Measurements from ENCODE around the gene SLC41A3. TPM values are rescaled to one million over a fixed set of nuclear protein-coding genes. Genes with fewer than 3 reads are reported as not detected.

The SLC41A3 gene
- total and polyA plus RNA-seq, 2 of the 8 experiments (the other 6 are each of a cell fraction or from before 2014, with no cell fraction given), result 30.2 to 56.4 TPM

DNA sequence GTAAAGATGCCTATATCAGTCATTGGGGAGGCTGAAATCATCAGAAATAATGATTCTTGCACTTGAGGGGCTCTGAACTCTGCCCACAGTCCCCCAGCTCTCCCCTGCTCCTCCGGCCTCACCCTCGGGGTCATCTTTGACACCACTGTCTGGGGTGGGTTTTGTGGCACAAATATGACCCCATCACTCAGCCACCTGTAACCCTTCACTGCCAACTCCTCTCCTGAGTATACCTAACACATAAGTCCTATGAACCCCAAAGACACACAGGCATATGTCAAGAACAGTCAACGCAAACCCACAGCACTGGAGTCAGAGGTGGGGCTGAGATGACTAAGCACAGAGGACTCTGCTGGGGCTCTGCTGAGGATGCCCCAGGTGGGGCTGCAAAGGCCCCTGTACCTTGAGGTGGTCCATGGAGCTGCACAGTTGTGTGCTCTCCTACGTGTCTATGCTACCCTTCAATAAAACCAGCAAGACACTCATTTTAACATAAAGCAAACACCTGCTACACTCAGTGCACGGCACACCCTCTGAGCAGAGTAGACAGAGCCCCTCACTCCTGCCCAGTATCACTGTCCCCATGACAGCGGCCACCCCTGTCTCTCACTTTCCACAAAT is 29.9 kb downstream of the SLC41A3 start (continued):
- TF ChIP-seq, protein P1, sequence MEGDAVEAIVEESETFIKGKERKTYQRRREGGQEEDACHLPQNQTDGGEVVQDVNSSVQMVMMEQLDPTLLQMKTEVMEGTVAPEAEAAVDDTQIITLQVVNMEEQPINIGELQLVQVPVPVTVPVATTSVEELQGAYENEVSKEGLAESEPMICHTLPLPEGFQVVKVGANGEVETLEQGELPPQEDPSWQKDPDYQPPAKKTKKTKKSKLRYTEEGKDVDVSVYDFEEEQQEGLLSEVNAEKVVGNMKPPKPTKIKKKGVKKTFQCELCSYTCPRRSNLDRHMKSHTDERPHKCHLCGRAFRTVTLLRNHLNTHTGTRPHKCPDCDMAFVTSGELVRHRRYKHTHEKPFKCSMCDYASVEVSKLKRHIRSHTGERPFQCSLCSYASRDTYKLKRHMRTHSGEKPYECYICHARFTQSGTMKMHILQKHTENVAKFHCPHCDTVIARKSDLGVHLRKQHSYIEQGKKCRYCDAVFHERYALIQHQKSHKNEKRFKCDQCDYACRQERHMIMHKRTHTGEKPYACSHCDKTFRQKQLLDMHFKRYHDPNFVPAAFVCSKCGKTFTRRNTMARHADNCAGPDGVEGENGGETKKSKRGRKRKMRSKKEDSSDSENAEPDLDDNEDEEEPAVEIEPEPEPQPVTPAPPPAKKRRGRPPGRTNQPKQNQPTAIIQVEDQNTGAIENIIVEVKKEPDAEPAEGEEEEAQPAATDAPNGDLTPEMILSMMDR (IDR thresholded peaks at IDR 0.05; ENCODE audit: control extremely low read depth in 1 of 3, insufficient read depth in 1 of 3, low read depth in 1 of 3, low read length in 3 of 3), result no peak
- TF ChIP-seq, protein P2, sequence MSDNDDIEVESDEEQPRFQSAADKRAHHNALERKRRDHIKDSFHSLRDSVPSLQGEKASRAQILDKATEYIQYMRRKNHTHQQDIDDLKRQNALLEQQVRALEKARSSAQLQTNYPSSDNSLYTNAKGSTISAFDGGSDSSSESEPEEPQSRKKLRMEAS (IDR thresholded peaks at IDR 0.05), result no peak
- TF ChIP-seq POLR2A (IDR thresholded peaks at IDR 0.05; ENCODE audit: control extremely low read depth in 1 of 2, low read depth in 2 of 2, low read length in 2 of 2) (no peak), ZNF274 (IDR thresholded peaks at IDR 0.05; ENCODE audit: borderline replicate concordance, extremely low read depth, low read length) (no peak), POLR2AphosphoS5 (IDR thresholded peaks at IDR 0.05; ENCODE audit: low read depth, low read length) (no peak), TCF12 (IDR thresholded peaks at IDR 0.05; ENCODE audit: low read depth, low read length) (no peak)
